HL-60 (cell line): ENCODE measurements around the gene KCND1.

Source experiments
- DNase-seq, 2 experiments: peaks; one replicate each; pipeline ENCODE4 v3.0.0-alpha.2; 2010 to 2020; ENCODE audit warnings: low read depth in 1 of 2, low spot score in 1 of 2
- H3K27ac ChIP-seq: fragments of 250-450 bp; sonication (Bioruptor Pico); replicated peaks from 2 replicates; pipeline ENCODE4 v1.5.1; 2020; ENCODE audit warnings: mild to moderate bottlenecking, moderate library complexity
- H3K27me3 ChIP-seq: fragments of 250-450 bp; sonication (Bioruptor Pico); 2 replicates; pipeline ENCODE4 v1.5.1; 2021; ENCODE audit warnings: mild to moderate bottlenecking, moderate library complexity; ENCODE audit not compliant: insufficient read depth, poor library complexity, severe bottlenecking
- H3K4me3 ChIP-seq: replicated peaks from 2 replicates; pipeline ENCODE4 v1.5.1; 2011; ENCODE audit warnings: mild to moderate bottlenecking, control low read depth, low read length; ENCODE audit not compliant: insufficient read depth
- CTCF ChIP-seq: IDR thresholded peaks from one replicate; pipeline ENCODE4 v1.5.1; 2011; ENCODE audit warnings: low read length, control low read depth, inconsistent platforms; ENCODE audit not compliant: insufficient read depth
- GABPA ChIP-seq: IDR thresholded peaks from 2 replicates; pipeline ENCODE4 v1.6.1; 2012; ENCODE audit warnings: low read depth
- POLR2AphosphoS5 ChIP-seq: IDR thresholded peaks from 2 replicates; pipeline ENCODE4 v1.6.1; 2012; ENCODE audit warnings: low read depth
- SPI1 ChIP-seq: IDR thresholded peaks from 2 replicates; pipeline ENCODE4 v1.6.1; 2012; ENCODE audit warnings: low read depth, mild to moderate bottlenecking, borderline replicate concordance
- TF ChIP-seq, protein P1 (sequence below): IDR thresholded peaks from 2 replicates; pipeline ENCODE4 v1.6.1; 2012; ENCODE audit warnings: low read depth; ENCODE audit not compliant: insufficient replicate concordance

KCND1 gene

DNA sequence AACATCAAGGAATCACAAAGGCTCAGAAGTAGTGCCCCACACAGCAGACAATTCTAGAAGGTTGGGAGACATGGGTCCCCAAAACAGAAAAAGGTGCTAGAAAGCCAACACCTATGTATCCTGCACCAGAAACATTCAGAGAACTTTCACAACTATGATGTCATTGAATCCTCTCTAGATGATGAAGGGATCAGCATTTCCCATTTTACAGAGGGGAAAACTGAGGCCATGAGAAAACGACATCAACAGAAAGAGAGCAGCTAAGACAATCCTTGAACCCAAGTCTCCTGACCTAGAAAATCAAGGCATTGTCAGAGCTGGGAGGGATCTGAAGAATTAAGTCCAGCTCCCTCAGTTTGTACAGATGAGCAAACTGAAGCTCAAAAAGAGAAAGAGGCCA, 3.3 kb downstream of the KCND1 start:
- no peak overlapping the region for H3K4me3 ChIP-seq
- H3K27ac ChIP-seq = no peak overlapping the region
- TF ChIP-seq GABPA (no peak), CTCF (no peak), POLR2AphosphoS5 (no peak), SPI1 (no peak)
- TF ChIP-seq, protein P1, sequence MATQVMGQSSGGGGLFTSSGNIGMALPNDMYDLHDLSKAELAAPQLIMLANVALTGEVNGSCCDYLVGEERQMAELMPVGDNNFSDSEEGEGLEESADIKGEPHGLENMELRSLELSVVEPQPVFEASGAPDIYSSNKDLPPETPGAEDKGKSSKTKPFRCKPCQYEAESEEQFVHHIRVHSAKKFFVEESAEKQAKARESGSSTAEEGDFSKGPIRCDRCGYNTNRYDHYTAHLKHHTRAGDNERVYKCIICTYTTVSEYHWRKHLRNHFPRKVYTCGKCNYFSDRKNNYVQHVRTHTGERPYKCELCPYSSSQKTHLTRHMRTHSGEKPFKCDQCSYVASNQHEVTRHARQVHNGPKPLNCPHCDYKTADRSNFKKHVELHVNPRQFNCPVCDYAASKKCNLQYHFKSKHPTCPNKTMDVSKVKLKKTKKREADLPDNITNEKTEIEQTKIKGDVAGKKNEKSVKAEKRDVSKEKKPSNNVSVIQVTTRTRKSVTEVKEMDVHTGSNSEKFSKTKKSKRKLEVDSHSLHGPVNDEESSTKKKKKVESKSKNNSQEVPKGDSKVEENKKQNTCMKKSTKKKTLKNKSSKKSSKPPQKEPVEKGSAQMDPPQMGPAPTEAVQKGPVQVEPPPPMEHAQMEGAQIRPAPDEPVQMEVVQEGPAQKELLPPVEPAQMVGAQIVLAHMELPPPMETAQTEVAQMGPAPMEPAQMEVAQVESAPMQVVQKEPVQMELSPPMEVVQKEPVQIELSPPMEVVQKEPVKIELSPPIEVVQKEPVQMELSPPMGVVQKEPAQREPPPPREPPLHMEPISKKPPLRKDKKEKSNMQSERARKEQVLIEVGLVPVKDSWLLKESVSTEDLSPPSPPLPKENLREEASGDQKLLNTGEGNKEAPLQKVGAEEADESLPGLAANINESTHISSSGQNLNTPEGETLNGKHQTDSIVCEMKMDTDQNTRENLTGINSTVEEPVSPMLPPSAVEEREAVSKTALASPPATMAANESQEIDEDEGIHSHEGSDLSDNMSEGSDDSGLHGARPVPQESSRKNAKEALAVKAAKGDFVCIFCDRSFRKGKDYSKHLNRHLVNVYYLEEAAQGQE = no peak
- no peaks in the 10 kb centered on the region for H3K27me3 ChIP-seq
- DNase-seq = no peak

GRCh38 chrX:48966796-48967579, 4.7 kb downstream of the KCND1 start:
- H3K27me3 ChIP-seq = no peaks in the 10 kb centered on the region
- no peak overlapping the region for H3K27ac ChIP-seq
- DNase-seq = no peak
- no peak overlapping the region for H3K4me3 ChIP-seq
- TF ChIP-seq GABPA (no peak), SPI1 (no peak), POLR2AphosphoS5 (no peak)

GRCh38 chrX:48965959-48966358, 5.7 kb downstream of the KCND1 start:
- H3K4me3 ChIP-seq = no peak overlapping the region
- no peaks in the 10 kb centered on the region for H3K27me3 ChIP-seq
- TF ChIP-seq POLR2AphosphoS5 (no peak), GABPA (no peak), SPI1 (no peak), CTCF (no peak)
- TF ChIP-seq, protein P1 = no peak
- H3K27ac ChIP-seq = no peak overlapping the region
- no peak for DNase-seq

DNA sequence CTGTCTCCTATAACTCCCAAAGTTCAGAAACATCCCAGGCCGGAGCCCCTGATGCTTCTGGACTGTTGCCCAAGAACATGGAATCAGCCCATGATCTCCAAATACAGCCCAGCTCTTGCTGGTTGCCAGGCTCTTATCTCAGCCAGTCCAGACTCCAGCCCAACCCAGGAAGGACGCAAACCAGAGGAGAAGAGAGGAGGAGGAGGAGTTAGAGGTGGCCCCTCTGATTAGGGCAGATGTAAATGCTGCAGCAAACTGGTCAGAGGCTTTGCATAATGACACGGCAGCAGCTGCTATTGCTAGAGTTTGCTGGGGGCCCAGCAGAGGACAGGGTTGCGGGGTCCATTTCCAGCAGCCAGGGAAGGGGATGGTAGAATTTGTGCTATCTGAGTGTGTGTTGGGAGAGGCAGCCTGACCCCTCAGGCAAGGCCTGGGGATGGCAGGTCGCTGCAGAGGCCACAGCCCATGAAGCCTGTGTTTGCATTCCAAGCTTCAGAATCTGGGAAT, 10.0 kb downstream of the KCND1 start:
- Histone ChIP-seq H3K4me3 (no peak overlapping the region), H3K27me3 (no peaks in the 10 kb centered on the region), H3K27ac (no peak overlapping the region)
- no peak for TF ChIP-seq POLR2AphosphoS5
- TF ChIP-seq, protein P1 = no peak
- TF ChIP-seq CTCF = no peak
- no peak for TF ChIP-seq GABPA
- TF ChIP-seq SPI1 = no peak
- DNase-seq = no peak
